CD4-positive, CD25-positive, alpha-beta regulatory T cell (primary cell): Measurements from ENCODE around the gene ATG4D. TPM values are rescaled to one million over a fixed set of nuclear protein-coding genes. Genes with fewer than 3 reads are reported as not detected.

Experiments
- ATAC-seq, 2 donors: fragments of 150-1000 bp; cut with Tn5 transposase; one replicate each; pipeline ENCODE4 v1.10.0; 2021; ENCODE audit warnings: low read depth in 2 of 2, moderate number of reproducible peaks in 2 of 2, moderate library complexity in 1 of 2
- DNase-seq, 3 donors: peaks; one replicate each; pipeline versions ENCODE4 v3.0.0 to v3.0.0-alpha.2; 2012 to 2022; ENCODE audit warnings: mixed read lengths in 1 of 3
- H3K27ac ChIP-seq: one replicate; pipeline ENCODE4 v1.7.0; 2013; ENCODE audit warnings: mild to moderate bottlenecking, low read length; ENCODE audit not compliant: insufficient read depth, poor library complexity, severe bottlenecking
- H3K27me3 ChIP-seq: one replicate; pipeline ENCODE4 v1.7.0; 2013; ENCODE audit warnings: low read length; ENCODE audit not compliant: control insufficient read depth, insufficient read depth
- H3K36me3 ChIP-seq: one replicate; pipeline ENCODE4 v1.7.0; 2013; ENCODE audit warnings: mild to moderate bottlenecking, low read length, moderate library complexity; ENCODE audit not compliant: control insufficient read depth, insufficient read depth
- H3K4me1 ChIP-seq: 2 replicates; pipeline ENCODE4 v1.7.0; 2013; ENCODE audit warnings: mild to moderate bottlenecking, low read length; ENCODE audit not compliant: insufficient read depth, control insufficient read depth, poor library complexity, severe bottlenecking
- H3K4me3 ChIP-seq: one replicate; pipeline ENCODE4 v1.7.0; 2013; ENCODE audit warnings: low read depth, mild to moderate bottlenecking, low read length, moderate library complexity
- H3K9me3 ChIP-seq, 2 experiments: 1 replicate in 1 of 2; 2 replicates in 1 of 2; pipeline ENCODE4 v1.7.0; 2013; ENCODE audit warnings: low read length in 2 of 2, mild to moderate bottlenecking in 1 of 2, moderate library complexity in 1 of 2; ENCODE audit not compliant: control insufficient read depth in 2 of 2
- H3K27ac Mint-ChIP-seq, 3 donors: one replicate each; pipeline ENCODE4 v1.8.0; 2020 to 2022; ENCODE audit warnings: mild to moderate bottlenecking in 3 of 3, mixed read lengths in 3 of 3, moderate library complexity in 2 of 3
- H3K27me3 Mint-ChIP-seq: one replicate; pipeline ENCODE4 v1.8.0; 2022; ENCODE audit warnings: mild to moderate bottlenecking, mixed read lengths
- H3K36me3 Mint-ChIP-seq: one replicate; pipeline ENCODE4 v1.8.0; 2020; ENCODE audit warnings: mixed read lengths
- H3K4me1 Mint-ChIP-seq, 4 donors: one replicate each; pipeline ENCODE4 v1.8.0; 2020 to 2022; ENCODE audit warnings: mixed read lengths in 4 of 4, mild to moderate bottlenecking in 1 of 4
- H3K4me3 Mint-ChIP-seq, 4 donors: one replicate each; pipeline ENCODE4 v1.8.0; 2020 to 2022; ENCODE audit warnings: mild to moderate bottlenecking in 4 of 4, mixed read lengths in 4 of 4, moderate library complexity in 3 of 4
- H3K9me3 Mint-ChIP-seq, 7 donors: one replicate each; pipeline ENCODE4 v1.8.0; 2020 to 2022; ENCODE audit warnings: mixed read lengths in 7 of 7, mild to moderate bottlenecking in 3 of 7, moderate library complexity in 2 of 7
- polyA plus RNA-seq, 4 donors: library from polyadenylated mRNA; unstranded; fragments of 300-500 nt; fragmentation: Illumina TruSeq; gene quantifications; one replicate each; pipeline ENCODE4 v1.2.3, GENCODE V29; 2021
- total RNA-seq: library from RNA; stranded (reverse); gene quantifications from one replicate; pipeline ENCODE4 v1.2.3, GENCODE V29; 2022

Gene ATG4D
- total and polyA plus RNA-seq, 5 donors from 2014 or later = 14.0 to 62.4 (median 15.0) TPM

- peaks cover 0 to 2% (median 0%) of the 10 kb centered on the region in 7 donors for H3K9me3 Mint-ChIP-seq
- peak overlapping the region; percentile 98 to 100 (median 100) for H3K4me3 Mint-ChIP-seq
- peak overlapping the region; percentile 96 to 100 (median 100) for H3K27ac Mint-ChIP-seq
- H3K27me3 ChIP-seq = peaks cover 2% of the 10 kb centered on the region
- peak overlapping the region; percentile 98 for H3K27ac ChIP-seq
- peak overlapping the region; percentile 83 for H3K4me3 ChIP-seq
- H3K27me3 Mint-ChIP-seq = peaks cover 17% of the 10 kb centered on the region
- ATAC-seq = peak; percentile 80 to 83
- peaks cover 0 to 51% (median 28%) of the 10 kb centered on the region in 4 donors for H3K4me1 Mint-ChIP-seq
- DNase-seq = peak; percentile 81 to 87 (median 85)
- no peaks in the 10 kb centered on the region for H3K36me3 ChIP-seq
- H3K36me3 Mint-ChIP-seq = peaks cover 11% of the 10 kb centered on the region
- no peaks in the 10 kb centered on the region for H3K9me3 ChIP-seq
- peaks cover 45% of the 10 kb centered on the region for H3K4me1 ChIP-seq
Observed at GRCh38 chr19:10602330-10603083, 58.8 kb downstream of the ATG4D start.

Other genes with a start within 250 kb of the ATG4D start
- 2.8 TPM for gene ZGLP1, start 234.1 kb upstream of the ATG4D start, total RNA-seq
- gene ZGLP1, start 234.1 kb upstream of the ATG4D start, polyA plus RNA-seq = under 1 TPM in 1 of 4 donors, not detected in 3; 0.32 TPM
- 3.5 TPM for gene FDX2, start 227.9 kb upstream of the ATG4D start, total RNA-seq
- 10 to 100 TPM; 13.1 to 16.5 (median 13.5) TPM for gene FDX2, start 227.9 kb upstream of the ATG4D start, polyA plus RNA-seq
- gene RAVER1, start 210.4 kb upstream of the ATG4D start, total RNA-seq = 39.0 TPM
- gene RAVER1, start 210.4 kb upstream of the ATG4D start, polyA plus RNA-seq = 10 to 100 TPM; 10.6 to 13.6 (median 10.7) TPM
- 218 TPM for gene ICAM3, start 204.3 kb upstream of the ATG4D start, total RNA-seq
- 100 to 1,000 TPM; 239 to 288 (median 270) TPM for gene ICAM3, start 204.3 kb upstream of the ATG4D start, polyA plus RNA-seq
- 304 TPM for gene TYK2, start 163.3 kb upstream of the ATG4D start, total RNA-seq
- gene TYK2, start 163.3 kb upstream of the ATG4D start, polyA plus RNA-seq = 10 to 100 TPM; 50.3 to 58.3 (median 53.9) TPM
- 229 TPM for gene CDC37, start 140.4 kb upstream of the ATG4D start, total RNA-seq
- 10 to 100 TPM; 53.4 to 69.9 (median 61.0) TPM for gene CDC37, start 140.4 kb upstream of the ATG4D start, polyA plus RNA-seq
- gene PDE4A, start 123.4 kb upstream of the ATG4D start, total RNA-seq = 16.6 TPM
- 1 to 10 TPM in 3 of 4 donors, under 1 TPM in 1; 0.86 to 4.2 (median 3.5) TPM for gene PDE4A, start 123.4 kb upstream of the ATG4D start, polyA plus RNA-seq
- gene KEAP1, start 40.5 kb upstream of the ATG4D start, total RNA-seq = 26.2 TPM
- gene KEAP1, start 40.5 kb upstream of the ATG4D start, polyA plus RNA-seq = 10 to 100 TPM; 45.0 to 75.1 (median 56.3) TPM
- gene S1PR5, start 26.5 kb upstream of the ATG4D start, total RNA-seq = not detected
- gene S1PR5, start 26.5 kb upstream of the ATG4D start, polyA plus RNA-seq = under 1 TPM in 3 of 4 donors, not detected in 1; 0.17 to 0.31 (median 0.30) TPM
- gene KRI1, start 22.1 kb downstream of the ATG4D start, total RNA-seq = 34.6 TPM
- gene KRI1, start 22.1 kb downstream of the ATG4D start, polyA plus RNA-seq = 10 to 100 TPM in 3 of 4 donors, 1 to 10 TPM in 1; 8.6 to 13.8 (median 12.0) TPM
- 57.0 TPM for gene CDKN2D, start 25.1 kb downstream of the ATG4D start, total RNA-seq
- 100 to 1,000 TPM in 3 of 4 donors, 10 to 100 TPM in 1; 92.6 to 125 (median 113) TPM for gene CDKN2D, start 25.1 kb downstream of the ATG4D start, polyA plus RNA-seq
- gene AP1M2, start 43.4 kb downstream of the ATG4D start, total RNA-seq = not detected
- gene AP1M2, start 43.4 kb downstream of the ATG4D start, polyA plus RNA-seq = not detected
- gene SLC44A2, start 81.6 kb downstream of the ATG4D start, total RNA-seq = 236 TPM
- gene SLC44A2, start 81.6 kb downstream of the ATG4D start, polyA plus RNA-seq = 100 to 1,000 TPM; 225 to 280 (median 255) TPM
- 444 TPM for gene ILF3, start 110.4 kb downstream of the ATG4D start, total RNA-seq
- 10 to 100 TPM; 54.8 to 70.8 (median 62.1) TPM for gene ILF3, start 110.4 kb downstream of the ATG4D start, polyA plus RNA-seq
- gene QTRT1, start 157.5 kb downstream of the ATG4D start, total RNA-seq = 37.2 TPM
- gene QTRT1, start 157.5 kb downstream of the ATG4D start, polyA plus RNA-seq = 10 to 100 TPM; 30.6 to 43.7 (median 36.9) TPM
- 269 TPM for gene DNM2, start 174.2 kb downstream of the ATG4D start, total RNA-seq
- 10 to 100 TPM; 61.8 to 63.6 (median 62.8) TPM for gene DNM2, start 174.2 kb downstream of the ATG4D start, polyA plus RNA-seq